ACHN (cell line): ENCODE data around the gene FILIP1L.
A peak's percentile ranks its signal among the peaks of the same experiment; 100 is the strongest.

ENCODE experiments used
- DNase-seq: peaks from one replicate; pipeline ENCODE4 v3.0.0-alpha.2; 2015
- in situ Hi-C: cut with HindIII; loops from 2 replicates; pipeline ENCODE4 v1.10.0; 2017; ENCODE audit warnings: low sequenced_read_pairs, low pct_ligation_motif_present, low pct_unique_long_range_greater_than_20kb

FILIP1L gene

DNA sequence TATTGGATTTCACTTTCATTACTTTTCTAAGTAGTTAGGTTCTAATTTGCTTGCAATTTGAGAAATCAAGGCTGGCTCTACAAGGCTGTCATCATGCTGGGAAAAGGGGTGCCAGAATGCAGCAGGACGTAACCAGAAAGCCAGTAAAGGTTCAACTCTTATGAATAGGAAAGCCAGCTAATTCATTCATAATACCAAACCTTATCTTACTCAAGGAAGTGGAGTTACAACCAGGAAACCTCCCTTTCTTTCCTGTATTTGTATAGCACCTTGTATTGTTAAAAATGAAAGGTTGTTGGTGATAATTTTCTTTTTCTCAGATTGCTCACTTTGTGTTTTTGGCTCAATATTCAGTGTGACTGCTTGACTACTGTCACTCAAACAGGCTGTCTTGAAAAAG lies 109.4 kb downstream of the FILIP1L start:
- in situ Hi-C loops: no loop called here
- no peak for DNase-seq

DNA sequence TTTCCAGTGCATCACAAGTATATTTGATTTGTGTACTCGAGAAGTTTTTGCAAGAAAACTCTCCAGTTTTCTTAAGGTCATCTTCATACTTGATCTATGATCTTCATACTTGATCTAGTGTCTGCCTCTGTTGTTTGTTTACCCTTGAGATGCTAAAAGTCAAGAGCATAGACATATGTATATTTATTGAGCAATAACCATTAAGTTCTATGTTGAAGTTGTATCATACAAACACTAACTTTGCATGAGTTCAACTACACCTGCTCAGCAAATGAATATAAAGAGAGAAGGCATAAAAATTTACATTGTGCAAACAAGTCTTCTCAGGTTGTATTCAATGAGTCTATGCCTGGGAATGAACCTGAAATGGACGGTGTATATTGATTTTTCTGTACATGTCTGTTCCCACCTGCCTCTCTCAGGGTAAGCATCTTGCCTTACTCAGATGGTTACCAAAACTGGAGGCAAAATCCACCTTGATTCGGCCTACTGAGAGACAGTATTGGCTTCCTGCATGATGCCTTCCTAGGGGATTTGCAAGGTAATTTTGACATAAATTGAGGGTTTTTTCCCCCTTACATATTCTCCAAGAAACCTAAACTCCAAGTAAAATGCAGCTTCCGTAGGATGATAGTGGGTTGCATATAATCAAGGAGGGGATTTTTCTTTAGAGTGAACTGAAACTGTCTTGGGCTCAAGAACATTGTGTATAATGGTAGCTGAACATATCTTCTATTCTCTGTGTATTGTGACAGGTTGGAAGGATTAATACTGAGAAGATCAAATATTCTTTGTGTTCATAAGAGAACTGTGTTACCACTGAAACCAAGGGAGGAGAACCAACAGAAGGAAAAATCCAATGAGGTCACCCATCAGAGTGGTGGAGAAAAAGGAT lies 110.4 kb downstream of the FILIP1L start:
- no peak for DNase-seq
- in situ Hi-C loops: no loop called here

DNA sequence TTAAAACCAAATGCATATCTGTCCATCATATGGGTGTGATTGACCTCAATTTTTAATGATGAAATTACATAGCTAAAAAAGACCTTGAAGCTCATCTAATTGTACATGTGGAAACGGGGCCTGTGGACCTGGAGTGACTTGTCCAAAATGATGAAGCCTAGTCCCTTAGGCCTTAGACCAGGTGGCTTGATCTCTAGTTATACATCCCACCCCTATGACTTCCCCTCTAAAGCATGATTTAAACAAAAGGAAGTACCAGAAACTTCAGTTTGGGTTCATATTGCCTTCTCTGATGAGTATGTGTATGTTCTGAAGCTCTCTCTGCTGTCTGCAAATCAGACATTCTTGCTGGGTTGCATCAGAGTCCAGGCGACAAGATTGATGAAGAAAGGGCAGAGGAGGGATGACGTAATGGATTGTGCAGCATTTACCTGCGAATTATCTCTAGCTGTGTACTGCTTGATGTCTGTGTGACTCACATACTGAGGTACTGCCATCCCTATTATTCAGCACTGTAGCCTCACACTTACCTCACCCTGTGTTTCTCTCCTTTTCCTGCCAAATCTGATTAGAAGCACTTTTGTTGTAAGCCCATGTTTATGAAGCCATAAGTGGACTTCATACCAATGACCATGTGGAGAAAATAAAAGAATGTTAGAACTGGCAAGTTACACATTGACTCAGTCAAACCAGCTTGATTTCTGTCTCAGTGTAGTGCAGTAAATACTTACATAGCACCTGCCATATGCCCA lies 111.5 kb downstream of the FILIP1L start:
- in situ Hi-C loops: no loop called here
- peak; percentile 69 for DNase-seq

DNA sequence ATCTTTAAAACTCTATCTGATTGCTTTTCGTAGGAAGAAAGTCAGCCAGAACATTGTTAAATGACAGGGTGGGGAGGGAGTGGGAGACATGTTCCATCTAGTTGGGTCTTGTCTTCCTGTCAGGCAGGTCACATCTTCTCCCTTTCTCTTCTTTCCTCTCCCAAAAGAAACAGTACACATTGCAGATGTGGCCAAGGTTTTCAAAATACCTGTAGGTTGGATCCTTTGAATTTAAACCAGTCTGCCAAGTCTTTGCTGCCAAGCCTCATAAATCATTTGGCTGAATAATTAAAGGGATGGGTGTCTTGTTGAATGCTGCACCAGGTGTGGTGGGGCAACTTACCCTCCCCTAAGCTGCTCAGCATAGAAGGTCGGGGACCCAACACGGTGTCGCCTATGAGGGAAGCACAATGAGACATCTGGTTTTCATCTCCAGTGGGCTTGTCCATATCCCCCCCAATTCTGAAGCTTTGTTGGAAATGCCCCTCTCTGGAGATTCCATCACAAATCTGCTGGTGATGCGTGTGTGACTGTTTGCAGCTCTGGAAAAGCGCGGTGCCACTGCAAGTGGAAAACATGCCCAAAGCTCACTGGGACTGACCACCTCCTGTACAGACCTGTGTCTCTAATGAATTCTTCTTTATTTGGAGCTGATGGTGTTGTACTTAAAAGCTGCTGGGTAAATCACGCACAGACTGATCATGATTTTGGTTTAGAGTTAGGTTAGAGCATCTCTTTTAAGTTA lies 112.6 kb downstream of the FILIP1L start:
- DNase-seq: no peak
- in situ Hi-C loops: no loop called here

DNA sequence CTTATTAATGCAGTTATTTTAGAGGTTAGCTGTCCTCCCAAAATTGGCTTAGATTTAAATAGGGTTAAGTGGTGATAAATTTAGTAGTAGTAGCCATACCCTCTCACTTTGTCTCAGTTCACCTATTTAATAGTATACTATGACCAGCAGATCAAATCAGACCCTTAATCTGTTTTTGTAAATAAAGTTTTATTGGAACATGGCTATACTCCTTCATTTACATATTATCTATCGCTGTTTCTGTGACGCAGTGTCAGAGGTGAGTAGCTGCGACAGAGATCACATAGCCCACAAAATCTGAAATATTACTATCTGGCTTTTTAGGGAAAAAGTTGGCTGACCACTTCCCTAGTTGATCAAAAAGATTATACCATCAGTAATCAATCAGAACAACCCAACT lies 113.2 kb downstream of the FILIP1L start:
- DNase-seq: no peak
- in situ Hi-C loops: no loop called here

DNA sequence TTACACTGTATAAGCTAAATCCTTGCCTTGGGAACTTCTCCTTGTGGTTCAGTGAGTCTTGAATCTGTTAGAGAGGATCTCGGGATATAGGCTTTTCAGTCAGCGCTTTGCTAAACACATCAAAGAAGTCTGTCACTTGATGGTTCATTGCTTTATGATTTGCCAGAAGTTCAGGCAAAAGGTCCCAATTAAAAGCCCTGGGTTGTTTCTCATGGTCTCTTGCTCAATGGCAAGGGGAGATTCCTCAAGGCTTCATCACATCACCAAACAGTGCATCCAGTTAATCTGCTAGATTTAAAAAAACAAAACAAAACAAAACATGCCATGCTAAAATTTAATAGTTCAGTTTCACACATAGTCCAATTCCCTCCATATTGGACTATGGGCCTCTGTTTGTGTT lies 114.8 kb downstream of the FILIP1L start:
- in situ Hi-C loops: no loop called here
- no peak for DNase-seq

DNA sequence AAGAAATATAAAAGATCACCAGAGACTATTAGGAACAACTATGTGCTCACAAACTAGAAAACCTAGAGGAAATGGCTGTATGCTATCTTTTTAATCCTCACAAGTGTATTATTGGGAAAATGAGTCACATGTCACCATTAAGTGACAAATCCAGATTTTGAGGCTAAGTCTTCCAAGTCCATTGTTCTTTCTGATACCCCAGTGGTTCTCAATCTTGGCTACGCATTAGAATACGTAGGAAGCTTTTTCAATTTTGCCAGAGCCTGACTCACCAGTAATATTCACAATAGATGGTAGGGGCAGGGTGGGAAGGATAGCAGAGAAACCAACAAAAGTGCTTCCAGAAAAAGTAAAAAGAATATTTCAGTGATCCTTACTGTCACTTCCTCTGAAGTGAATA lies 117.0 kb downstream of the FILIP1L start:
- in situ Hi-C loops: no loop called here
- no peak for DNase-seq

DNA sequence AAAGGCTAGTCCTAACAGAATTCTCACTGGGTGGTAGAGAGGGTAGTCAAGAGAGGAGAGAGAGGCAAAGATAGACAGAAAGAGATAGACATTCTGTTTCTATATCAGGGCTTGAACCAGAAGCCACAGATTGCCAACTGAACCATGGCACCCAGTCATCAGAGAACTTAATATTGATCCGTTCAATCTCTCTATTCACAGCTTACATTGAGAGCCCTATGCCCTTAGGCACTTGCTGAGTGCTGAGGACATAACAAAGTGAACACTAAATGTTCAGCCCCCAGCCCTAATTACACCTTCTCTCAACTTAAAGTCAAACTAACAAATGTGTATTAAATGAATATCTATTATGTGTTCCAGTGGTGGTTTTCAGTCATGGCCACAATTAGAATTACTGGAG lies 124.1 kb downstream of the FILIP1L start:
- in situ Hi-C loops: no loop called here

DNA sequence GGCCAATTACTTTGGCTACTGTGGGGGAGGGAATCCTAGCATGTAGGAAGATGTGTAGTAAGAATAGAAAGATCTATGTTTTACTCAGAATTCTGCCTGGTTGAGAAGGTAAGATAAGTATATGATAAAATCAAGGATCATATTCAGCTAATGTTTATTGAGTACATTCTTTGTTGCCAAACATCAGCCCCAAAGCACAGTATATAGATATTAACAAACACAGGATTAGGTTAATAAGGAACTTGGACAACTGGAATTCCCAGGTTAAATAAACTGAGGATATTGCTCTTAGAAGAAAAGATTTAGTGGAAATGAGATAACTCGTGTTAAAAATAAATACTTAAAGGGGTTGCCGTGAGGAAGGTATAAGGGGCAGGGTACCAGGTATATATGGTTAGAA lies 129.6 kb downstream of the FILIP1L start:
- in situ Hi-C loops: no loop called here
- DNase-seq: no peak

More for the DNA sequence above, 124.1 kb downstream of the FILIP1L start:
- no peak for DNase-seq

DNA sequence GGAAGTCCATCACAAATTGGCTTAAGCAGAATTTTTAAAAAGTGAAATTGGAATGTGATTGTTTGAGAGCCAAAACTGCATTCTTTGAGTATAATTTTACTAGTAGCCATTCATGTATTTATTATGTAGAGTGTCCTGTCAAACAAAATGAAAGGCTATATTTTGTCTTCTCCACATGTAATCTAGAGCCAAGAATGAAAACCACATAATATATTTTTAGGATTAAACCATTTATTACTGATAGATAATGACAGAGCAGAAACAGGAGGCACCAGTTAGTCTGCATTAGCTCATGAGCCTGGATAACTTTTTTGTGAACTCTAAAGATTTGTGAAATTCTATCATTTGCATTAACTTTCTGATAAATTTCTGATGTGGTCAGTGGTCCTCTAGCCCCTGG lies 130.2 kb downstream of the FILIP1L start:
- DNase-seq: no peak
- in situ Hi-C loops: no loop called here

DNA sequence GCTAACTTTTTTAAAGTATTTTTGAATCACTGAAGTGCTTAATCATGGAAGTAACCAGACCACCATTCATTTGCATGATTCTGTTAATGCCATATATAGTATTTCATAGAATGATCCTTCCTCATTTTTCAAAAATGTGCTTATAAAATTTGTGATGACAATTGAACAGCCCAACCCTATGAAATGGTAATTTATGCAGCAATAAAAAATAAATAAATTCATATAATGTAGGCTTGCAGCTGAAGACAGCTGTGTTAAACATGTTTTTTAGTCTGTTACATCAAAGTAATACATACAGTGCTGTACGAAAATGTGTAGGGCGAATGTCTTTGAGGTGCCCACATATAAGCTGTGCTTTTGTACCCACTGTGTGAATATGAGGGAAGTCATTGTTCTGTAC lies 131.7 kb downstream of the FILIP1L start:
- in situ Hi-C loops: no loop called here
- DNase-seq: no peak

DNA sequence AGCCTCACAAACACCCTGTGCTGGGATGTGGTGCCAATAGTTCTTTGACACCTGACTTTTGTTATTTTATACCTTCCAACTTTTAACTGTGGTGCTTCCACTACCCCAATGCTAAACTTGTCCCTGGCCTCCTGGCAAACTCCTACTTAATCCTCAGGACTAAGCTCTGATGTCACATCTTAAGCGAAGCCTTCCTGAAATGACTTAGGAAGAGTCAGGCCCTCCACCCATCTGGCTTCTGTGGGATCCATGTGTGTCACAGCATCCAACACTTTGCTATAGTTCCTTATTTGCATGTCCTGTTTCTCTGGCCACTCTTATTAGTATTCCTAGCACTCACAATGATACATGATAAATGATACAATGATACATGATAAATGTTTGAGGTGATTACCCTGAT lies 133.2 kb downstream of the FILIP1L start:
- in situ Hi-C loops: no loop called here
- DNase-seq: no peak

DNA sequence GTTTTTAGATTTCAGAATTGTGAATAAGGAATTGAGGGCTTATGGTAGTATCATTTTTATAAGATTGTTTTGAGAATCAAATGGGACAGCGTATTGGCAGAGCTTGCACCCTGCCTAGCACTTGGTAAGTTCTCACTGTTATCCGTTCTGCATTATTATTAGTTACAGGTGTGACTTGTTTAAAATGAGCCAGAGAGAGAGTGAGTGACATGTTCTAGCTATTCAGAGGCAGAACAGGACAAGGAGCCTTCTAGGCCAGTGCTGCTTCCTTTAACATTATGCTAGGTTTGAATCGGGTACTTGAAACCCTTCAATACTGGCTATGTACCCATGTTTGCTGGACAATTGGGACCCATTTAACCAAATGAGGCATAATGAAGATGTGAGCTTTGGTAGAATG lies 133.7 kb downstream of the FILIP1L start:
- in situ Hi-C loops: no loop called here

DNA sequence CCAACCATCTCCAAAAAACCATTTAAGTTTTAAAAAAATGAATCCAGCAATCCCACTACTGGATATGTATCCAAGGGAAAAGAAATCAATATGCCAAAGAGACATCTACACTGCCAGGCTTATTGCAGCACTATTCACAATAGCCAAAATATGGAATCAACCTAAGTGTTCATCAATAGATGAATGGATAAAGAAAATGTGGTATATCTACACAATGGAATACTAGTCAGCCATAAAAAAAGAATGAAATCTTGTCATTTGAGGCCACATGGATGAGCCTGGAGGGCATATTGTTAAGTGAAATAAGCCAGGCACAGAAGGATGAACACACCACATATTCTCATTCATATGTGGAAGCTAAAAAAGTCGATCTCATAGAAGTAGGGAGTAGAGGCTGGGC lies 136.1 kb downstream of the FILIP1L start:
- in situ Hi-C loops: no loop called here
- no peak for DNase-seq

More for the DNA sequence above, 133.7 kb downstream of the FILIP1L start:
- DNase-seq: no peak

DNA sequence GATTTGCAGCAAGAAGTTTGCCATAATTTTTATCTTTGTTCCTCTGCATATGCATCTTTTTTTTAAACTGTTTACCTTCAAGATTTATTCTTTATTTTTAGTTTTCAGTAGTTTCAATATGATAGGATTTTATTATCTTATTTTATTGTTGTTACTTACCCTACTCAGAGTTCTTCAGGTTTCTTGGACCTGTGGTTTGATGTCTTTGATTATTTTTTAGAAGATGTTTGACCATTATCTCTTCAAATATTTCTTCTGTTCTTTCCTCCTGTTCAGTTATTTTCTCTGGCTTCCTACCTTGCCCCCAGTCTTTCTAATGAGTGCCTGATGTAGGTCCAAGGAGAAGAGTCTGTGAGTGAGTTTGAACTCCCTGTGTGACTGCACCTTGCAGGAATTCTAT lies 137.7 kb downstream of the FILIP1L start:
- no peak for DNase-seq
- in situ Hi-C loops: no loop called here

DNA sequence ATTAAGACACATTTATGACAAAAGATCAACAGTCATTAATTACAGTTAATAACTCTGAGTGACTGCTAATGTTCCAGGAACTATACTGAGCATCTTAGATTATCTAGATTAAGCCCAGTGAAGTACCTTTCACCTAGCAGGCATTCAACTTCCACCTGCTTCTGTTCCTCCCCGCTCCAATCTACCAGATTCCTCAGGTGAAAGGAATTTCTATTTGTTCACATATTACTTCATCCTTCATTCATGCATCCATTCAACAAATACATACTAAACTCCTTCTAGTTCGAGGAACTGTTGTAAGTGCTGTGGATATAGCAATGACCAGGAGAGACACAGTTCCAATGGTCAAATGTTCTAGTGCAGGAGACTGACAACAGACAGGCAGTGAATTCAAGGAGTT lies 139.3 kb downstream of the FILIP1L start:
- in situ Hi-C loops: no loop called here
- DNase-seq: no peak

DNA sequence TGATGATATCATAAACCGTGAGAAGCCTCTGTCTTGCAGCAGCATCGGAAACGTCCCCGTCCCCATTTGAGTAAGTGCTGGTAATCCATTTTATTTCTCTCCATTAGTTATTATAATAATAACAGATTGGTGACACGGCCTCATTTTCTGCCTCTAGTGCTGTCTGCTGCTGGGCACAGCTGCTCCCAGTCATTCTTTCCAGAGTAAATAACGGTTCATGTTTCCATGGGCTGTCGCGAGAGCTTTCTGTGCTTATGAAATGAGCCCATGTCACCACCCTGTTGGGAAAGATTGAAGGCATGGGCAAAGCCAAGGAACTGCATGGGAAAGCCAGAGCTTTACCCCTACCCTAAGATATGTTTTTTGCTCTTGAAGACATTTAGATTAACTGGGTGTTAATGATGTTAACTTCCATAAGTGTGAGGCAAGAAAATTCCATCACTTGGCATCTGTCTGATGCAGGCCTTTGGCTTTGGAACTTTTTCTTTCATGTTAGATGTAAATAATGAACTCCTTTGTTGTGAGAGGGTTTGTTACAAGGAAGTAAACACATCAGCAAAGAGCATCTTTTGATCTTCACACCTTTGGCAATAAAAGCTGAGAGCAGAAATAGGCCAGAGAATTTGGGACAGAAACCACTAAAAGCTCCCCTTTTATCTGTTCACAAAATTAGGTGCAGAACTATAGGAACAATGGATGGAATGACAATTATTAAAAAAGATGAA lies 141.8 kb downstream of the FILIP1L start:
- in situ Hi-C loops: no loop called here
- DNase-seq: no peak

DNA sequence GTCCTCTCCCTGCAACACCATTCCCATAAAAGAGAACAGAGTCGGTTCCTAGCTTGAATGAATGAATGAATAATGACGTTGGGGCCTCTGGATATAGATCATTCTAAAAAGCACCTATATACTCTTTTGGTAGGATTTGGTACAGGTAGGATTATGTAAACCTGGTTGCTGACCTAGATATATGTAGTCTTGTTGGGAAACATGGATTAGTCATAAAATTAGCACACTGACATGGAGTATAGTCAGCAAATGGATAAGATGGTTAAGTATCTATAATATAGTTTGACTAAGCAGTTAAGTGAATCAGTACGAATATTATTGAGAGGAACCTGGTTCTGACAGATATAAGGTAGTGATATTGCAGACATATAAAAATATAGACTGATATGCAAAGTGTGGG lies 142.5 kb downstream of the FILIP1L start:
- in situ Hi-C loops: no loop called here
- DNase-seq: no peak

DNA sequence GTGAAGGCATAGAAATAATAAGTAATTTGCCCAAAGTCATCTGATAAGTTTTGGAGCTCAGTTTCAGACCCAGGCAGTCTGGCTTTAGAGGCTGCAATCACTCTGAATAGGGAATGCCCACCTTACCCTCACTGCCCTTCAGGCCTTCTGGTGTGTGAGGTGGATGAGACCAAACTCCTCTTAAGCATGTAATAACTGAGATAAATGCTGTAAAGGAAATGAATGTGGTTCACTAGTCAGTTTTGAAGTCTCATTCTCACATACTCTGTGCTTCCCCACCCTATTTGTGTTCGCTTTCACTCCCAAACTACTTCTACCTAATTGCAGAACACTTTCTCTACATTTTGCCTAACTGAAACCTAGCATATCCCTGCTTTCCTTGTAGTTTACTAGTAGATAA lies 144.1 kb downstream of the FILIP1L start:
- no peak for DNase-seq
- in situ Hi-C loops: no loop called here
